Progenitor cell of endocrine pancreas (in vitro differentiated cells): Measurements from ENCODE around the gene VPS50. TPM values are rescaled to one million over a fixed set of nuclear protein-coding genes. Genes with fewer than 3 reads are reported as not detected.

ENCODE experiments used
- DNase-seq: peaks from one replicate; pipeline ENCODE4 v3.0.0; 2021; ENCODE audit warnings: low spot score; ENCODE audit not compliant: unreplicated experiment
- H3K27ac Mint-ChIP-seq: 2 replicates; pipeline ENCODE4 v1.8.0; 2021; ENCODE audit warnings: mild to moderate bottlenecking, moderate library complexity, mixed read lengths
- H3K27me3 Mint-ChIP-seq: 2 replicates; pipeline ENCODE4 v1.8.0; 2021; ENCODE audit warnings: mixed read lengths
- H3K36me3 Mint-ChIP-seq: 2 replicates; pipeline ENCODE4 v1.8.0; 2022; ENCODE audit warnings: mixed read lengths; ENCODE audit not compliant: insufficient read depth
- H3K4me1 Mint-ChIP-seq: 2 replicates; pipeline ENCODE4 v1.8.0; 2021; ENCODE audit warnings: low read depth, mixed read lengths
- H3K4me3 Mint-ChIP-seq: 2 replicates; pipeline ENCODE4 v1.8.0; 2021; ENCODE audit warnings: low read depth, mild to moderate bottlenecking, moderate library complexity, mixed read lengths
- H3K9me3 Mint-ChIP-seq: 2 replicates; pipeline ENCODE4 v1.8.0; 2021; ENCODE audit warnings: low read depth, mixed read lengths
- CTCF ChIP-seq: fragments of 200-600 bp; sonication (generic); IDR thresholded peaks from one replicate; pipeline ENCODE4 v1.5.0; 2021; ENCODE audit warnings: antibody characterized with exemption, mild to moderate bottlenecking; ENCODE audit not compliant: unreplicated experiment
- total RNA-seq: library from RNA; stranded (reverse); gene quantifications from 2 replicates; pipeline ENCODE4 v1.2.1, GENCODE V29; 2021

Gene VPS50
- total RNA-seq, 1 donor from 2014 or later, result 29.9 TPM

DNA sequence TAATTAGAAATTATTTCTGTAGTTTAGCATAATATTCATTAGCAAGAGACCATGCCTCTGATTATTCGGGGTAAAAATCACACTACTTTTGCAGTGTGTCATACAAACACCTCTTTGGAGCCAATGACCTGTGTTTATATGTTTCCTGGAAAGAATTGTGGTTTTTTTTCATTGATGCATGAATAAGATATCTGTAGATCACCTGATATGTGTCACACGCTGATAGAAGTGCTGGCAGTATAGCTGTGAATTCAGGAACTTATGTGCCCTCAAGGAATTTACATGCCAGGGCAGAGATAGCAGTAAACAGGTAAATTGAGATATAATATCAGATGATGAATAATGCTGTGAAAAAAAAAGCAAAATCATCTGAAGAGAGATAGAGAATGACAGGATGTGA is 118.2 kb downstream of the VPS50 start:
- no peaks in the 10 kb centered on the region for H3K36me3 Mint-ChIP-seq
- no peak for TF ChIP-seq CTCF
- no peaks in the 10 kb centered on the region for H3K27me3 Mint-ChIP-seq

DNA sequence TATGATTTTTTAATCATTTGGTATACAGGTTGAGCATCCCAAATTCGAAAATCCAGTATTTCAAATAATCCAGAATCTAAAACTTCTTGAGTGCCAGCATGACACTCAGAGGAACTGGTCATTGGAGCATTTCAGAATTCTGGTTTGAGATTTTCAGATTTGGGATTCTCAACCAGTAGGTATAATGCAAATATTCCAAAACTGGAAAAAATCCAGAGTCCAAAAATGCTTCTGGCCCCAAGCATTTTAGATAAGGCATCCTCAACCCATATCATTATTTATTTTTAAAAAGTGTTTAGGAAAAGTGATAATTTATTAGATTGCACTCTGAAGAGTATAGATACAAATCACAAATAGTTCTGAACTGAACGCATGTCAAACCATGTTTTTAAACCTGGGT is 120.7 kb downstream of the VPS50 start:
- DNase-seq, result no peak
- no peaks in the 10 kb centered on the region for H3K27me3 Mint-ChIP-seq
- H3K36me3 Mint-ChIP-seq, result no peaks in the 10 kb centered on the region
- no peaks in the 10 kb centered on the region for H3K9me3 Mint-ChIP-seq
- H3K4me3 Mint-ChIP-seq, result no peak overlapping the region
- no peak overlapping the region for H3K27ac Mint-ChIP-seq
- no peak for TF ChIP-seq CTCF
- H3K4me1 Mint-ChIP-seq, result no peaks in the 10 kb centered on the region

More for the DNA sequence above, 118.2 kb downstream of the VPS50 start:
- no peaks in the 10 kb centered on the region for H3K9me3 Mint-ChIP-seq
- no peak for DNase-seq
- H3K27ac Mint-ChIP-seq, result no peak overlapping the region
- no peak overlapping the region for H3K4me3 Mint-ChIP-seq
- H3K4me1 Mint-ChIP-seq, result no peaks in the 10 kb centered on the region

DNA sequence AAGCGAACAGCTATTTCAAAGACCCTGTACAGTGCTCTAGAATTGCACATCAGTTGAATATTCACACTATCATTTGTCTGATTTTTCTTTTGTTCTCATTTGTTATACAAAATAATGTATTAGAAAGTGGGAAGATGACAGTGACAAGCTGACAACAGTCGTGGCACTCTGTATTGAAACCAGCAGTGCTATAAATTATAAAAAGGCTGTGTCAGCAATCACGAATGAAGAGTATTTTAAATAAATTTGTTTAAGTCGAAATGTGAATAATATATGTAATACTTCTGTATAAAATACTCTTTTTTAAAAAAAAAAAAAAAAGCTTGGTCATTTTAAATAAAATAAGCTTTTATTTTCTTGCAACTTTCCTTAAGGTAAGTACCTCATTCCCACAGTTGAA is 122.6 kb downstream of the VPS50 start:
- DNase-seq, result no peak
- TF ChIP-seq CTCF, result no peak
- H3K27me3 Mint-ChIP-seq, result no peaks in the 10 kb centered on the region
- H3K4me1 Mint-ChIP-seq, result no peaks in the 10 kb centered on the region
- H3K27ac Mint-ChIP-seq, result no peak overlapping the region
- H3K4me3 Mint-ChIP-seq, result no peak overlapping the region
- H3K36me3 Mint-ChIP-seq, result no peaks in the 10 kb centered on the region
- no peaks in the 10 kb centered on the region for H3K9me3 Mint-ChIP-seq

DNA sequence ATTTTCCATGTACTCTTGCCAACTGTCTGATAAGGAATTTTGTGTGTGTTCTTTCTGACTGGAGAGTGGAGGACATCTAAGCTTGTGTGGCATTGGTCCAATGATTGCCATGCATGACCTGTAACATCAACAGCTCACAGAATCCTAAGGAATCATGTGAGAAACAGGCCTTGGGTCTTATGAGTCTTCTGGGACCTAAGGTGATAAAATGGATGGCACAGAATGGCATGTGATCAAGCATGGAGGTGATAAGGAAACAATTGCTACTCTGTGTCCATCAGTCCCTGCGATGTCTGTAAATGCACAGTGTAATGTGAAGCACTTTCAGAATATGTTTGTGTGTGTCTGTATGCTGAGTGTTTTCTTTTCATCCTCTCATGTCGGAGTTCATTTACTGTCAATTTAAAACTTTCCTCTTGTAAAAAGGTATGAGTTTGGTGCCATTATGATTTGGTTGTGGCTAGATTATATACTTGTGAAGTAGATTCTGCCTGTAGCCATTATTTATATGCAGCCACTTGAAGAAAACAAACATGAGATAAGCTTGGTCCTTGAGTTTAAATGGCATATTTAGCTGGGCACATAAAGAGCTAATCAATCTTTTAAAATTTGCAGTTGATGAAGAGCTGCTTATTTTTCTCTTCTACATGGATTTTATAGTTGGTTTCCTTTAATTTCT is 127.5 kb downstream of the VPS50 start:
- Mint-ChIP-seq H3K27ac (no peak overlapping the region), H3K36me3 (no peaks in the 10 kb centered on the region), H3K9me3 (no peaks in the 10 kb centered on the region), H3K4me1 (peaks cover 2% of the 10 kb centered on the region), H3K27me3 (no peaks in the 10 kb centered on the region), H3K4me3 (no peak overlapping the region)
- DNase-seq, result no peak
- no peak for TF ChIP-seq CTCF

GRCh38 chr7:93361853-93362252 is 129.7 kb downstream of the VPS50 start:
- Mint-ChIP-seq H3K27me3 (no peaks in the 10 kb centered on the region), H3K4me1 (peaks cover 4% of the 10 kb centered on the region), H3K4me3 (no peak overlapping the region), H3K9me3 (no peaks in the 10 kb centered on the region), H3K27ac (no peak overlapping the region), H3K36me3 (no peaks in the 10 kb centered on the region)
- no peak for DNase-seq
- TF ChIP-seq CTCF, result no peak
